GM21390 (cell line): Measurements from ENCODE around the gene FBXL4.

Experiments used
- ATAC-seq: cut with Tn5 transposase; IDR thresholded peaks from one replicate; pipeline ENCODE4 v1.9.1; 2021; ENCODE audit not compliant: unreplicated experiment

The FBXL4 gene

DNA sequence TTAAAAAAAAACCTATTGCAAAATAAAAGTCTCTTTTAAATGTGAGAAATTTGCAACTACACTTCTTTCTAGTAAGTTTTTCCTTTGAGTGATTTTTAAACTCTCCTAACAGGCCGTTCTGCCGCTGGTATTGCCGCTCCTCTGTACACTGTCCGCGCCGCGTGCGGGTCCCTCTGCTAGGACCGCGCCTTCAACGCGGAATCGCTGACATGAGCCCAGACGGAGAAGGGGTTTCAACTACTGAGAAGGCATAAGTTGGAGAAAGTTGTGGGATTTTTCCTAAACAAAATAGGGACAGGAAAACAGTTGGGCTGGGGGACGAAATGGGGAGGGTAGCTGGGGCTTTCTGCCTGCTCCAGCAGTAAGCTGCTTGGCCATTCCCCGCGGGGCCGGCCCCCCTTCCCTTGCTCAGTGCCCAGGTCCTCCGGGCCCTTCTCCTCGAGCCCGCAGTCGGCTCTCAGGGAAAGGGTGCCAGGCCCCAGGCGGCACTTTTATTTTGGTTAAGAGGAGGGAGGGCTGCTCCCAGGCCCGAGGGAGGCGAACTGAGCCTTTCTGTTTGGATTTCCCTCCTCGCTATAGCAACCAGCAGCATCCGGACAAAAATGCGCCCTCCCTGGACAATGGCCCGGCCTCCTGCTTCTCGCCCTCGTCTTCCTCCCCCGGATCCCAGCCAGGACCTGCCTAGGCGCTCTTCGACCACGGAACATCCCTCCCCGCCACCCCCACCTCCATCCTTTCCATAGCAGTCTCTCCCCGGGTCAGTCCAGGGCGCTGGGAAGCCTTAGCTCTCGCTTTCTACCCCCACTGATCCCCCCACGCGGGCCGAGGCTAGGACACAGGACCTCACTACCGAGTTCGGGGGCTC is 120.2 kb downstream of the FBXL4 start:
- ATAC-seq: no peak

DNA sequence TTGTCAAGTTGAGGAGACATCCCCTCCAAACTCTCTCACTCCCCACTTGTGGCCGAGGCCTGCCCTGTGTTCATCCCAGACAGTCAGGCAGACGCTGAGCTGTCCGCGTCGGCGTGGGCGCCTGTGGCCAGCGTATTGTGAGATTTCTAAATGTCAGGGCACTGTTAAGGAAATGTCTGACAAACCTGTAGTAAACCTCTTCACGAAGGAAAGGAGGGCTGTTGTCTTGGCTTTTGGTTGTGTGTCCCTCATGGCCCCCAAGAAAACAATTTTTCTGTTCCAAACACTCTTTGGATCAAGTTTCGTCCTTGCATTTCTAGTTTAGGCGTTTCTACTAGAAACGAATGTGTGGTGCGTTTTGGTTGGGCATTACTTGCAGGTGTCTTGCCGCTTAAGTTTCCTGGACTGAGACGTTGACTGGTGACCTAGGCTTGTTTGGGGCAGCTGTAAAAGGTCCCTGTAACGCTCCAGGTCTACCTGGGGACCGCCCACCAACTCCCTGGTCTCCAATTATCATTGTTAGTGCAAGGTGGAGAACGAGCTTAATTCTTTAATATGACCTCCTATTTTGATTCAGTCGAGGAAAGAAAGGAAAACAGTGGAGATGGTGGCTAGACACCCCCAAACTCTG is 122.0 kb downstream of the FBXL4 start:
- no peak for ATAC-seq

DNA sequence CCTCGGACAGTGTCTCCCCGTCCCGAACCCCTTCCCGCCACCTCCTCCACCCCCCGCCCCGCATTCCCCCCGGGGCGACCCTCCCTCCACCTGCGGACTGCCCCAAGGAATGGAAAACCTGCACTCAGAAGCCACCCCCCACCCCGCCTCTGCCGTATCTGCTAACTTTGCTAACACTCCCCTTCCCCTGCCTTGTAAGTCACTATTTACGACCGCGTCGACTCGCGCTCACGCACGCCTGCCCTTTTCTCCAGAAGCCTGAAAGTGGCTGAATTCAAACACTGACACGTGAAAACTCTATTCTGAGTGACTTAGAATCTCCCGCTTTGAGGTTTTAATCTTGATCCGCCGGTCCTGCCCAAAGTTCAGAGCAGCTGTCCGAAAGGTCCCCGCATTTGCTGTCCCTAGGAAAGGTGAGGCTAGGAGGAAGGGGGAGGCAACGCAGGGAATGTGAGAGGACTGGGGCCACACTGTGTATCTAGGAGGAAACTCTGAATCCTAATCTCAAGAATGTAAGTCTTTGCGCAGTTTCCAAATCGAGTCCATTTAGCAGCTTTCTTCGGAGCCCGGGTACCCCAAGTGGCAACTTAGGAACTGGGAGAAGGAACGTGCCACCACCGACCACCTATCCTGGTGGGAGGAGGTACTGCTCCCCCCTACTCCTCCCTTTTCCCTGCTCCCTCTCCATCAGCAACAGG is 122.7 kb downstream of the FBXL4 start:
- no peak for ATAC-seq

DNA sequence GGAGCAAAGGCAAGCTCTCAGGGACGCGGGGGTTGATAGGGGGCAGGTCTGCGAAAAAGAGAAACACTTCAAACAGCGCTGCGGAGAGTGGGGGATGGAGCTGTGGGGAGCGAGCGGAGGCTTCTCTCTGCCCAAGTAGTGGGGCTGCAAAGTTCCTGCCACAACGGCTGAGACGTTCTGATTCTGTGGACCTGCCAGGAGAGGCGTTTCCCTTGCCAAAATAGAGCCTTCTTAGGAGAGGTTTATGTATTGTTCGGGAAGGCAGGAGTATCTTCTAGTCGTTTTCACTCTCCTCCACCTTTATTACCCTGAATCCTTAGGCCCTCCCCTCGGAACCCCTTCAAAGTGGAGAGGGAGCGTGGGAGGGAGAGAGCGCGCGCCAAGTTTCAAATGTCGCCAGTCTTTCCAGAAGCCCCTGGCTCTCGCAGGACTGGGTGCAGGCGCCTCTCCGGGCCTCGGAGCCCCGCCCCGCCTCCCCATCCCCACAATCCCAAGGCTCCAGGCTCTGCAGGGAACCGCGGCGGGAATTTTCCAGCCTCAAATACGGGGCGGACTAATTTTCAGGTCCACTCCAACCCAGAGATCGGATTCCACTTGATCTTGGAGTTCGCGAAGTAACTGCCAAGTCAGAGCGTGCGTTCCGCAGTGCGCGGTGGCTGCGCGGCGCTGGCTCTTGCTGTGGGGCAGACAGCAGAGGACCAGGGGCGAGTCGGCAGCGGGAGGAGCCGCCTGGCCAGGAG is 123.4 kb downstream of the FBXL4 start:
- ATAC-seq: no peak

DNA sequence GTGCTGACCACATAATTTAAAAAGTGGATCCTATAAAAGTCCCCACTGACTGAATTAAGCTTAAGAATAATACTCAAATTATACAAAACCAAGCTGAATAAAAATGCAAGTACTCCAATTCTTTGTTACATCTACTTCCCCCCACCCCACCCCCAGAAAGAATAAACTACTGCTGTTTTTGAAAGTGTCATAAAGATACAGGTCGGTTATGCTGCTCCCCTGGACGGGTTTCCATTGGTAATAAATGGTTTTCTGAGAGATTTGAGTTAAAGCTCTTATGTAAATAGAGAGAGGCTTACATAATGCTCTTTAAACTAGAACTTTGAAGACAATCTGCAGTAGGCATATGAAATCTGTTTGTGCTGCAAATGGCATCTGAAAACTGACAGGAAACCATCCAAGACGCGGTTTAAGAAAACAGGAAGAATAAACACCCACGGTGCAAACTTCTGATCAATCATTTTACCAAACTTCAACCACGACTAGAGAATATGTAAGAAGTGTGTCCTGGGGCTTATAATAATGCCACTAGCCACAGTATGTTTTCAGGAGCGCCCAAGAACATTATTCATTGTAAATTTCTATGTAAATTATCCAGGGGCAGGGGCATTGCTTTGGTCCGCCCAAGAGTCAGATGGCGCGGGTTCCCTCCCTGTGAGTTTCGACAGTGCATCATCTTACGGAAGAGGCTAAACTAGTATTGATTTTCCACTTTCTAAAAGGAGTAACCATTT is 124.2 kb downstream of the FBXL4 start:
- no peak for ATAC-seq

DNA sequence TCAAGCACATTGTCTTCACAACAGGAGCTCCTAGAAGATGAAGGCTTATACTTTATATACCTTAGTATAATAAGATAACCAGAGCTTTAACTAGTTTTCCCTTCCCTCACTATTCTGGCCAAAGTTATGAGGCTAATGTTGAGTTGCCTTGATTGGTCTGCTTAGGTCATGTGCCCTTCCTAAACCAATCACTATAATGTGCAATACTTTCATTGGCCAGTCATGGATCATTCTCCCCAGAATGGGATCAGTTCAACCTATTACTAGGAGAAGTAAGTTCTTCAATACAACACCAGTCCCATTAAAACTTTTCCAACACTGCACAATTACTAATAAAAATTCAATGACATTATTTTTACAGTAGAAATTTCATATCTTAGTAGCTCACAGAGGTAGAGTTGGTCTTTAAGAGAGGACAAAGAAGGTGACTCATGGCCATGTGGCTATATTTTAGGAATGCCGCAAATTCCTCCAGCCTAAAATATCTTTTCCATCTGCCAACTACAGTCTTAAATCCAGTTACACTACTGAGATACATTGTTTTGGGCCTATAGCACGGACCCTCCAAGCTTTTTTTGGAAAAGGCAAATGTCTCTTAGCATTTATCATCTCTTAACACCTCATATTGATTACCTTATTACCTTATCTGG is 125.9 kb downstream of the FBXL4 start:
- no peak for ATAC-seq
